K562 (cell line): ENCODE data around the gene CYP24A1. TPM values are rescaled to one million over a fixed set of nuclear protein-coding genes. Genes with fewer than 3 reads are reported as not detected.

Source experiments
- ATAC-seq: fragments of 200-7000 bp; cut with Tn5 transposase; 3 replicates; pipeline ENCODE4 v1.9.1; 2020; ENCODE audit warnings: moderate library complexity
- BruUV-seq: library from RNA; stranded (reverse); fragments of 400-500 nt; replicated peaks from 2 replicates; lab custom pipeline; 2021; lab: Mats Ljungman, UMichigan
- CTCF ChIA-PET: fragments of 300-600 bp; formaldehyde crosslinking; extraction: SDS; loops from one replicate; lab custom pipeline; 2021; ENCODE audit warnings: low intra/inter-chr PET ratio; lab: Yijun Ruan, JAX
- POLR2A ChIA-PET: fragments of 300-600, 350-650 bp; sonication (Branson Sonifier 250); formaldehyde crosslinking; extraction: SDS; loops from one replicate; lab custom pipeline; 2021; ENCODE audit warnings: antibody characterized with exemption, inconsistent platforms; lab: Yijun Ruan, JAX
- DNase-seq, 4 experiments: peaks; one replicate each; pipeline versions ENCODE4 v3.0.0 to v3.0.0-alpha.2; 2011 to 2018; ENCODE audit warnings: low spot score in 3 of 4, mixed read lengths in 3 of 4; ENCODE audit errors: extremely low read depth in 1 of 4
- FAIRE-seq: peaks from 2 replicates; lab custom pipeline; 2011; peaks lifted over from hg19 to GRCh38; lab: Jason Lieb, UNC
- H2AFZ ChIP-seq: 2 replicates; pipeline ENCODE4 v1.6.0; 2011; ENCODE audit warnings: low read depth, low read length, control low read depth, inconsistent platforms
- H3K27ac ChIP-seq: fragments of 200-600 bp; 3 replicates; pipeline ENCODE4 v1.8.0; 2011; ENCODE audit warnings: low read depth, mild to moderate bottlenecking, control low read depth, inconsistent platforms, low read length, moderate library complexity, mixed read lengths; ENCODE audit errors: extremely low read depth
- H3K27me3 ChIP-seq, 2 experiments: fragments of 300-600 bp in 1 of 2; 2 replicates in 1 of 2; 3 replicates in 1 of 2; pipeline versions ENCODE4 v1.6.0 to v1.8.0; 2011; ENCODE audit warnings: inconsistent platforms in 2 of 2, low read length in 2 of 2, mild to moderate bottlenecking in 1 of 2, mixed read lengths in 1 of 2, moderate library complexity in 1 of 2; ENCODE audit not compliant: control insufficient read depth in 2 of 2, insufficient read depth in 2 of 2
- H3K36me3 ChIP-seq: fragments of 300-600 bp; 3 replicates; pipeline ENCODE4 v1.8.0; 2011; ENCODE audit warnings: mild to moderate bottlenecking, low read length, inconsistent platforms; ENCODE audit not compliant: control insufficient read depth, insufficient read depth
- H3K4me1 ChIP-seq, 2 experiments: fragments of 200-600 bp in 1 of 2; replicated peaks in 1 of 2; 2 replicates in 1 of 2; 3 replicates in 1 of 2; pipeline versions ENCODE4 v1.5.1 to v1.8.0; 2011; ENCODE audit warnings: inconsistent platforms in 2 of 2, low read length in 2 of 2, mild to moderate bottlenecking in 1 of 2, mixed read lengths in 1 of 2, moderate library complexity in 1 of 2; ENCODE audit not compliant: control insufficient read depth in 2 of 2, insufficient read depth in 2 of 2
- H3K4me2 ChIP-seq: 2 replicates; pipeline ENCODE4 v1.6.1; 2011; ENCODE audit warnings: low read length, control low read depth, inconsistent platforms, mixed read lengths; ENCODE audit not compliant: insufficient read depth
- H3K4me3 ChIP-seq: fragments of 200-600 bp; sonication (generic), shearing (Covaris generic); 2 replicates; pipeline ENCODE4 v1.5.1; 2016; ENCODE audit warnings: control low read depth, inconsistent platforms
- H3K79me2 ChIP-seq: fragments of 200-600 bp; 3 replicates; pipeline ENCODE4 v1.8.0; 2011; ENCODE audit warnings: low read length, inconsistent platforms; ENCODE audit not compliant: control insufficient read depth, insufficient read depth
- H3K9ac ChIP-seq, 2 experiments: 2 replicates each; pipeline versions ENCODE4 v1.6.0 to v1.6.1; 2011; ENCODE audit warnings: low read depth in 2 of 2, low read length in 2 of 2, control low read depth in 1 of 2, inconsistent platforms in 1 of 2, mild to moderate bottlenecking in 1 of 2, mixed read lengths in 1 of 2; ENCODE audit not compliant: insufficient read depth in 1 of 2
- H3K9me1 ChIP-seq: one replicate; pipeline ENCODE4 v1.6.0; 2011; ENCODE audit warnings: inconsistent platforms, mild to moderate bottlenecking, low read length, moderate library complexity; ENCODE audit not compliant: control insufficient read depth, insufficient read depth
- H3K9me3 ChIP-seq: replicated peaks from 2 replicates; pipeline ENCODE4 v1.5.1; 2011; ENCODE audit warnings: low read depth, low read length, inconsistent platforms; ENCODE audit not compliant: control insufficient read depth, insufficient read depth
- H4K20me1 ChIP-seq: replicated peaks from 2 replicates; pipeline ENCODE4 v1.6.1; 2011; ENCODE audit warnings: low read length, inconsistent platforms, mixed read lengths; ENCODE audit not compliant: control insufficient read depth, insufficient read depth
- ADNP ChIP-seq: fragments of 200-800 bp; sonication (Bioruptor generic); IDR thresholded peaks from 2 replicates; pipeline ENCODE4 v1.6.1; 2016; ENCODE audit warnings: missing genetic modification characterization, missing compliant biosample characterization
- KLF10 ChIP-seq: fragments of 250-450 bp; sonication (Bioruptor Pico); IDR thresholded peaks from 2 replicates; pipeline ENCODE4 v1.6.1; 2021; ENCODE audit warnings: matching md5 sums
- MEIS2 ChIP-seq: fragments of 450-650 bp; IDR thresholded peaks from 2 replicates; pipeline ENCODE4 v1.6.1; 2014; ENCODE audit warnings: mild to moderate bottlenecking; ENCODE audit not compliant: partially characterized antibody
- SMARCA4 ChIP-seq: fragments of 450-650 bp; IDR thresholded peaks from 2 replicates; pipeline ENCODE4 v1.6.1; 2016
- SPI1 ChIP-seq: IDR thresholded peaks from 2 replicates; pipeline ENCODE4 v1.6.1; 2011; ENCODE audit warnings: low read depth, low read length, control low read depth, borderline replicate concordance
- ZBTB49 ChIP-seq: sonication (generic); formaldehyde crosslinking; IDR thresholded peaks from 2 replicates; pipeline ENCODE4 v1.8.0; 2022; ENCODE audit warnings: missing genetic modification reagents, mild to moderate bottlenecking, borderline replicate concordance
- ZNF740 ChIP-seq, 3 experiments: fragments of 200-800 bp in 1 of 3; sonication (Bioruptor generic) in 1 of 3; sonication (generic) in 1 of 3; formaldehyde crosslinking in 1 of 3; IDR thresholded peaks; 2 replicates each; pipeline versions ENCODE4 v1.6.1 to v1.8.0; 2016 to 2022; ENCODE audit warnings: mild to moderate bottlenecking in 2 of 3, missing compliant biosample characterization in 2 of 3, missing genetic modification characterization in 2 of 3, missing genetic modification reagents in 1 of 3
- WGBS: fragments of 100-300 bp; shearing (Covaris generic); methylation state at CpG from one replicate; pipeline ENCODE4 v1.1.6; 2016; ENCODE audit warnings: low coverage, mixed read lengths; ENCODE audit not compliant: insufficient coverage; ENCODE audit errors: missing lambda C conversion rate; 5-methylcytosine and 5-hydroxymethylcytosine counted together
- in situ Hi-C: fragments of 300-500 bp; cut with MboI; formaldehyde crosslinking; loops from 4 replicates; pipeline ENCODE4 v1.15.0; 2018; ENCODE audit warnings: inconsistent platforms, mixed read lengths
- intact Hi-C: fragments of 100-400 bp; cut with micrococcal nuclease; formaldehyde crosslinking; loops from 2 replicates; pipeline ENCODE4 v1.14.2; 2022
- polyA plus RNA-seq, 8 experiments: library from polyadenylated mRNA; depleted of rRNA in 4 of 8; stranded (reverse) in 5 of 8; unstranded in 3 of 8; fragments of >200 nt; fragmentation: Nextera tagmentation in 2 of 8; fragmentation: Illumina TruSeq in 1 of 8; extraction: Ambion mirVana in 2 of 8; extraction: Trizol in 1 of 8; gene quantifications; 2 replicates each; pipeline versions ENCODE4 v1.2.1 to v1.2.3, GENCODE V29; 2011 to 2014; ENCODE audit warnings: inconsistent platforms in 1 of 8, missing spikeins in 1 of 8
- total RNA-seq, 7 experiments: library from RNA; depleted of rRNA in 6 of 7; stranded (reverse); fragments of >200 nt in 6 of 7; fragmentation: Illumina TruSeq in 2 of 7; extraction: Trizol in 2 of 7; gene quantifications; 2 replicates each; pipeline versions ENCODE4 v1.2.1 to v1.2.3, GENCODE V29; 2011 to 2021; ENCODE audit warnings: low replicate concordance in 1 of 7
- TF ChIP-seq, protein P1 (sequence below): sonication (generic); formaldehyde crosslinking; IDR thresholded peaks from 2 replicates; pipeline ENCODE4 v1.5.0; 2020; ENCODE audit warnings: missing genetic modification reagents
- TF ChIP-seq, protein P2 (sequence below), 2 experiments: IDR thresholded peaks; 2 replicates each; pipeline ENCODE4 v1.6.1; 2011; ENCODE audit warnings: borderline replicate concordance in 1 of 2, control low read depth in 1 of 2, low read depth in 1 of 2, low read length in 1 of 2, mild to moderate bottlenecking in 1 of 2, mixed read lengths in 1 of 2, moderate library complexity in 1 of 2; ENCODE audit not compliant: insufficient read depth in 1 of 2, insufficient read length in 1 of 2, poor library complexity in 1 of 2, severe bottlenecking in 1 of 2; ENCODE audit errors: extremely low read depth in 1 of 2

CYP24A1 gene
- total and polyA plus RNA-seq, 9 of the 15 experiments (the other 6 are each of a cell fraction or from before 2014, with no cell fraction given): 0.04 TPM; not detected in 8

GRCh38 chr20:54116550-54117235 is 57.1 kb downstream of the CYP24A1 start (continued):
- no peak for TF ChIP-seq ZBTB49
- no peak for TF ChIP-seq ADNP (tag)
- no peak for TF ChIP-seq KLF10 (CRISPR knock-in tag)
- TF ChIP-seq ZNF740 (CRISPR knock-in tag; IDR thresholded peaks at IDR 0.05): no peak
- no peak for TF ChIP-seq ZNF740 (tag; IDR thresholded peaks at IDR 0.05)

- DNase-seq (no peak), ATAC-seq (no peak), FAIRE-seq (no peak)
- H3K9ac ChIP-seq: no peak overlapping the region
- 0 out of 2 replicates have a peak overlapping the region, but pooled peaks have one; percentile 4 for H2AFZ ChIP-seq
- H3K4me2 ChIP-seq: no peak overlapping the region
- H3K79me2 ChIP-seq: no peaks in the 10 kb centered on the region
- in situ Hi-C loops: no loop called here
- no peaks in the 10 kb centered on the region for H3K9me1 ChIP-seq
- H3K4me3 ChIP-seq: no peak overlapping the region
- intact Hi-C loops: no loop called here
- POLR2A ChIA-PET: interaction anchor here (1.3 kb wide), 1 partner anchor 9 kb away, joined by 4 read pairs; no protein-coding TSS in a partner anchor
- H3K9me3 ChIP-seq: no peaks in the 10 kb centered on the region
- no peaks in the 10 kb centered on the region for H3K4me1 ChIP-seq
- peaks cover 0 to 7% of the 10 kb centered on the region in 2 experiments; a peak in 1 of 5 replicates for H3K27me3 ChIP-seq
- H3K36me3 ChIP-seq: no peaks in the 10 kb centered on the region
- H3K27ac ChIP-seq: no peak overlapping the region
- WGBS: 9% methylated on average over 15 of the region's 15 CpGs
- CTCF ChIA-PET: no interaction called here
- no peaks in the 10 kb centered on the region for H4K20me1 ChIP-seq
- no TSS peak for BruUV-seq
- no peak for TF ChIP-seq SMARCA4
- TF ChIP-seq MEIS2: no peak
- TF ChIP-seq, protein P1, sequence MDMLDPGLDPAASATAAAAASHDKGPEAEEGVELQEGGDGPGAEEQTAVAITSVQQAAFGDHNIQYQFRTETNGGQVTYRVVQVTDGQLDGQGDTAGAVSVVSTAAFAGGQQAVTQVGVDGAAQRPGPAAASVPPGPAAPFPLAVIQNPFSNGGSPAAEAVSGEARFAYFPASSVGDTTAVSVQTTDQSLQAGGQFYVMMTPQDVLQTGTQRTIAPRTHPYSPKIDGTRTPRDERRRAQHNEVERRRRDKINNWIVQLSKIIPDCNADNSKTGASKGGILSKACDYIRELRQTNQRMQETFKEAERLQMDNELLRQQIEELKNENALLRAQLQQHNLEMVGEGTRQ (CRISPR knock-in tag): peak; percentile 54
- TF ChIP-seq SPI1: peak; percentile 45; the same call in 1 of the 2 replicates
- TF ChIP-seq, protein P2, sequence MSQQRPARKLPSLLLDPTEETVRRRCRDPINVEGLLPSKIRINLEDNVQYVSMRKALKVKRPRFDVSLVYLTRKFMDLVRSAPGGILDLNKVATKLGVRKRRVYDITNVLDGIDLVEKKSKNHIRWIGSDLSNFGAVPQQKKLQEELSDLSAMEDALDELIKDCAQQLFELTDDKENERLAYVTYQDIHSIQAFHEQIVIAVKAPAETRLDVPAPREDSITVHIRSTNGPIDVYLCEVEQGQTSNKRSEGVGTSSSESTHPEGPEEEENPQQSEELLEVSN (IDR thresholded peaks at IDR 0.05; ENCODE audit: borderline replicate concordance in 1 of 2, extremely low read depth in 1 of 2, insufficient read depth in 1 of 2, insufficient read length in 1 of 2, low read depth in 1 of 2, low read length in 1 of 2, poor library complexity in 1 of 2, severe bottlenecking in 1 of 2): peak in 1 of 2 experiments; percentile 60
These were observed 58.5 kb downstream of the CYP24A1 start for GRCh38 chr20:54115172-54115854.
